Mammary epithelial cell (primary cell): ENCODE results near the gene DCAKD.

Experiments used
- CTCF ChIP-seq, 2 donors: IDR thresholded peaks in 1 of 2; conservative IDR thresholded peaks in 1 of 2; 2 replicates each; pipeline ENCODE4 v1.5.1; 2011 to 2012; ENCODE audit warnings: inconsistent platforms in 2 of 2, low read length in 2 of 2, mild to moderate bottlenecking in 2 of 2, control low read depth in 1 of 2, low read depth in 1 of 2; ENCODE audit not compliant: insufficient read depth in 1 of 2; ENCODE audit errors: extremely low read depth in 1 of 2
- EZH2 ChIP-seq: IDR thresholded peaks from 2 replicates; pipeline ENCODE4 v1.6.1; 2012; ENCODE audit warnings: low read length, inconsistent platforms, borderline replicate concordance

DNA sequence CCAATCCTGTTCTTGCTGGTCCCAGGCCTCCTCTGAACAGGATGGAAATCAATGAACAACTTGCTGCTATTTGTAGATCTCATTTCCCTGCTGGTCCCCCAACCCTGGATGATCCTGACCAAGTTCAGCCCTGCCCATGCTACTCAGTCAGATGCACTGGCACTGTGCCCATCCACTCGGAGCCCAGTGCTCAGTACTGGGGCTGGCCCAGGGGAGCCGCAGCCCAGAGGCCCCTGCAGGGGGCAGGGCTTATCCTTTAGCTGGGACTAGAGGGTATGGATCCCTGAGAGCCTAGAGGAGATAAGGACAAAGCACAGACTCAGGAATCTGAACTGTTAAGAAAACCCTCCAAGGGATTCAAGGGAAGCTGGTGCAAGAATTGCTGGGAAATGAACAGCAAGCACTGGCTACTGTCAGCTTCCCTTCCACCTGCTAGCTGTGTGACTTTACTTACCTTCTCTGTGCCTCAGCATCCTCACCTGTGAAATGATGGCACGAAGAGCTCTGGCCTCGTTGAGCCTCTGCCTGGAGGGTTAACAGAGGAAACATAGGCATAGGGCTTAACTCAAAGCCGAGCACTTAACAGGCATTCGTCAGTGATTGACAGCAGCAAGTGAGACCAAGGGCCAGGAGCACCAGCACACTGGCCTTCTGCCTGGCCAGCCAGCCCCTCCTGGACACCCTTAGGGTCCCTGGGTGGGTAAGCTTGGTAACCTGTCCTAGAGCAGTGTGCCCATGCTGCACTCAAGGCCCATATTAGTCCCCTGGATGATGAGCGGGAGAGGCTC lies 53.5 kb downstream of the DCAKD start:
- TF ChIP-seq CTCF (conservative IDR thresholded peaks at IDR 0.05 in 1 of 2, IDR thresholded peaks at IDR 0.05 in 1 of 2; ENCODE audit: extremely low read depth in 1 of 2, insufficient read depth in 1 of 2, low read depth in 1 of 2, low read length in 2 of 2) (no peak), EZH2 (no peak)
